GM19035 (cell line): ENCODE data around the gene ODR4.
"Not testable (repeated sequence)": the region's sequence is repeated elsewhere in the genome, so short reads cannot be mapped to it uniquely, and the experiment has no call there.

Experiments
- ATAC-seq: cut with Tn5 transposase; IDR thresholded peaks from one replicate; pipeline ENCODE4 v1.9.1; 2021; ENCODE audit not compliant: unreplicated experiment

The ODR4 gene

GRCh38 chr1:186375152-186375928 lies at the start of gene ODR4, which contains the start of gene TPR:
Gene ODR4, plus strand, starts transcription at chr1:186375838. Its CDS starts 3,948 bp downstream, at chr1:186379786.
Gene TPR, minus strand, starts transcription at chr1:186375253. Its CDS starts 225 bp downstream, at chr1:186375028.
- peak; percentile 87 for ATAC-seq

DNA sequence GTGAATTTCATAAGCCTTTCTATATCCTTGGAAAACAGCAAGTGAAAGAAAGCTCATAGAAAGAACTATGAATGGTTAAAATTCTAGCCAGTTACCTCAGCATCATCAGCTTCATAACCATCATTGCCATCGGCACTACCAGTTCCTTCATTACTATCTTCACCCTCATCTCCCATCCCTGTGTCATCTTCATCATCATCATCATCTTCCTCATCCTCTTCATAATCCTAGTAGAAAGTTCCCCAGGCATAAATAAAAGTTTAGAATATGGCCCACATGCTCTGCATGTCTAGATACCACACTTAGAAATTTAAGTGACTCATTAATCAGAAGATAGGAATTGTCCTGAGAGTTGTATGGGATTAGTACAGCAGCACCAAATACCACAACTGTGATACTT lies 49.6 kb upstream of the ODR4 start:
- ATAC-seq, result no peak

GRCh38 chr1:186327331-186327730 lies 48.3 kb upstream of the ODR4 start:
- ATAC-seq, result no peak

GRCh38 chr1:186330758-186331157 lies 44.9 kb upstream of the ODR4 start:
- ATAC-seq, result no peak

DNA sequence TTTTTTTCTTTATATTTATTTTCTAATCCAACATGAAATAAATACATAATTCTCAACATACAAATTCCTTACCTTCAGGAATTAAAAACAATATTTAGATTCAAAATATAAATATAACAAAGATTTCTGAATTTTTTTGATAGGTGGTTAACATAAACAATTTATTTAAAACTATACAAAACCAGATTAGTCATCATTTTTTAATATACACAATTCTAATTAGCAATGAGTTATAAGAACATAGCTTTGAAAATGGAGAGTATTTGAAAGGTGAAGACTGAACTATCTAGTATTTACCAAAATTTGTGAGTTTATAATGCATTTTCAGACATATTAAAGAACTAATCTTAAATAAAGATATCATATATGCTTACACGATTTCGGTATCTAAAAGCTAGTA lies 38.1 kb upstream of the ODR4 start:
- ATAC-seq, result no peak

DNA sequence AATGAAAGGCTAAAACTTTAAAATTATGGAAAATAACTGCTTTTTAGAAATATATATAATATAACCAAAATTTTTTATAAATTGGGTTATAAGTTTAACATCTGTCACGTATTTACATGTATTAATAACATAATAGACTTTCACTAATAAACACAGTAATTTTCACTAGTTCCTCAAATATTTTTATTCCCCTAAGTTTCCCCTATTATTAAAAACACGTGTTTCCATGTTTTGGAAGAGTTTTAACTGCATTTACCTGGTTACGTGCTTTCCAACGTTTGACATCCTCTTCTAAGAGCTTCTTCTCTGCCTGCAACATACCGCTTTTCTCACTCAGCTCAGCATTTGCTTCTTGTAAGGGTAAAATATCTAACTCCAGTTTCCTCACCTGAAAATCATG lies 34.9 kb upstream of the ODR4 start:
- ATAC-seq, result no peak

GRCh38 chr1:186347837-186348691 lies 27.6 kb upstream of the ODR4 start:
- not testable (repeated sequence) for ATAC-seq

- ATAC-seq, result peak; percentile 30
Measured at GRCh38 chr1:186374303-186375151, 1.1 kb upstream of the ODR4 start.

GRCh38 chr1:186375929-186376319 lies 286 bp downstream of the ODR4 start:
- no peak for ATAC-seq

DNA sequence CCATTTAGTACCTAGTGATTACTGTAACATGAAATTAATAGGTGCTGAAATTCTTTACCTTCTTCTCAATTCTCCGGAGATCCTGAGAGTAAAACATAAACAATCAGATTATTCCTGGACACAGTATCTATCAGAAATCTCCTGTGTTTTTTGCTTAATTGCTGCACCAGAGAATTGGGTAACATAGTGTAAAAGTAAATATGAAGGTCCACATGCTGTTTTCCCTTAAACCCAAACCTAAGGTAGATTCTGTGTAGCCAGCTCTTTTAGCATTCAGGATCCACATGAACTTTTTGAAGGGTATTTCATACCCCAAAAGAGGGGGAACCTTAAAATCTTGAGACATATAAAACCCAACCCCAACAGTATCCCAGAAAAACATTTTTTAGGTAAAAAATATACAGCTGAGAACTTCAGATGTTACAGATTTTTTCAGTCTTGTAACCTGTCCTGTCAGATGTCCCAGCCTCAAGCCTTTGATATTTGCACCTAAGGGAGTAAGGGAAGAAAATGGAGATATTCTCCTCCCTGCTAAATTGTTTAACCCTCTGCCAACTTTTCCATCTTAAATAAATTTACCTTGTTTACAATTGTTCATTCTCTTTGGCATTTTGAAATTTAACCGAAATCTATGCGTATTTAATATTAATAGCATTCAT lies 11.2 kb downstream of the ODR4 start:
- no peak for ATAC-seq

GRCh38 chr1:186390925-186391324 lies 15.3 kb downstream of the ODR4 start:
- ATAC-seq, result no peak

DNA sequence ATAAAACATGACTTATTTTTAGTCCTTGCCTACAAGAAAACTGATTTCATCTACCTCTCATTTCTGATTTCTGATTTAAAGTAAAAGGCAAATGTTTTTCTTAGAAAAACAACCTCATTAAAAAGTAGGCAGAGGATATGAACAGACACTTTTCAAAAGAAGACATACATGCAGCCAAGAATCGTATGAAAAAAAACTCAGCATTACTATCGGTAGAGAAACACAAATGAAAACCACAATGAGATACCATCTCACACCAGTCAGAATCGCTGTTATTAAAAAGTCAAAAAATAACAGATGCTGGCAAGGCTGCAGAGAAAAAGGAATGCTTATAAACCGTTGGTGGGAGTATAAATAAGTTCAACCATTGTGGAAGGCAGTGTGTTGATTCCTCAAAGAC lies 16.2 kb downstream of the ODR4 start:
- no peak for ATAC-seq

GRCh38 chr1:186392711-186393110 lies 17.1 kb downstream of the ODR4 start:
- not testable (repeated sequence) for ATAC-seq

DNA sequence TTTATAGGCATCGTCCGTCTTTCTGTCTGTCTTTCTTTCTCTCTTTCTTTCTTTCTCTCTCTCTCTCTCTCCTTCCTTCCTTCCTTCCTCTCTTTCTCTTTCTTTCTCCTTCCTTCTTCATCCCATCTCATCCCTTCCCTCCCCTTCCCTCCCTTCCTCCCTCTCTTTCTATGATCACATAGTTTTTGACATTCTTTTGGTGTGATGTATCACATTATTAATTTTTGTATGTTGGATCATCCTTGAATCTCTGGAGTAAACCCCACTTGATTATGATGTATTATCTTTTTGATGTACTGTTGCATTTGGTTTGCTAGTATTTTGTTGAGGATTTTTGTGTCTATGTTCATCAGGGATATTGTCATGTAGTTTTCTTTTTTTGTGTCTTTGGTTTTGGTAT lies 25.8 kb downstream of the ODR4 start:
- not testable (repeated sequence) for ATAC-seq

- no peak for ATAC-seq
Measured at GRCh38 chr1:186403632-186404031, 28.0 kb downstream of the ODR4 start.

DNA sequence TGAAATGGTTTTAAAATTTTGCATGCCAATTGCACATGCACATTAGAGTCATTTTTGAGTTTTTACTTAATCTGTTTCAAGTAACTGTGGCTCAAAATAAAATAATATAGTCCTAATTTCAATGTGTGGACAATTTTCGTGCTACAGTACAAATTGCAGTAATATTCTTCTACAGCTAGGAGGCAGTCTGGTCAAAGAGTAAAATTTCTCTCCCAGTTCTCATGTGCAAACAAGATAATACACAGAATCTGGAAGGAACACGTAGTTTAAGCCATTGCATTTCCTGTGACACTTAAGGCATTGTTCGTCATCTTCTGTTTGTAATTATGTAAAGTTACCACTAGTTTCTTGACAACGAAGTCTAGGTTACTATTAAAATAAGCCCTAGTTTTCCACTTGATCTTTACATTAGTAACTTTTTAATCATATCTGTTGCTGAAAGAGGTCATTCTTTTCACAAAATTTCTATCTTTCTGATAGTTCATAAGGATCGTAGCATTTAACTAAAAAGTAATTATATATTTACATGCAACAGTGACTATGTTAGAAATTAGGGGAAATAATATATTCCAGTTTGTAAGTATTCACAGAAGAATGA lies 28.9 kb downstream of the ODR4 start:
- ATAC-seq, result no peak

GRCh38 chr1:186409091-186409490 lies 33.5 kb downstream of the ODR4 start:
- peak; percentile 63 for ATAC-seq

DNA sequence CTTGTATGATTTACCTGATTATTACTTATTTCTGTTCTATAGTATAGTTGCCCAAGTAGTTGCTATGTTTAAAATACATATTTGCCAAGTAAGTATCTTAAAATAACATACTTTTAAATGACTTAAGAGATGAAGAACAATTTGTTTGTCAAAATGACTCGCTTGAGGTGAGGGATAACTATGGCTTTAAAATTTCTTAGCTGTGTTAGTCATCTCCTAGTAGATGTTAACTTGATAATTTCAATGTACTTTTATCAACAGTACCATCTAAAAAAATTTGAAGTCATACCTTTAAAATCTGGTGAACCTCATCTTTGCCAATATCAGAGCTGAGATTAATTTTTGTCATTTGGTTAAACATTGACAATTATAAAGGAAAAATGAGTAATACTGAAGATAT lies 37.7 kb downstream of the ODR4 start:
- ATAC-seq, result no peak

- no peak for ATAC-seq
Measured at GRCh38 chr1:186418503-186418902, 42.9 kb downstream of the ODR4 start.

DNA sequence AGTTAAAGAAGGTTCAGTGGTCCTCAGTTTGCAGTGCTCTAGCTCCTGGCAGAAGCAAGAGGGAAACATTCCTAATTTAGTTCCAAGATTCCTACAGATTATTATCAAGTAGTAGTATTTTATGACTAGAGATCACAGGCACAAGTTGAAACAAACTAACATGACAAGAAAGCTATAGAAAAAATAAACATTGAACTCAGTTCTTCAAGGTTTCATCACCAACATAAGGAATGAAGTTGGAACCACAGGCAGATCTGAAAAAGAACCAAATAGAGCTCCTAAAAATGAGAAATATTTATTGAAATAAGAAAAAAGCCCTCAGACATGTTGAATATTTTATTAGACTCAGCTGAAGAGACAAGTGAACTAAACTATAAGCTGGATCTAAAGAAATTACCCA lies 44.7 kb downstream of the ODR4 start:
- ATAC-seq, result no peak
